Measurements from ENCODE around the gene CCDC137. TPM values are rescaled to one million over a fixed set of nuclear protein-coding genes. Genes with fewer than 3 reads are reported as not detected.

The CCDC137 gene
- polyA plus RNA-seq, 2 donors = 22.2 to 33.0 TPM

DNA sequence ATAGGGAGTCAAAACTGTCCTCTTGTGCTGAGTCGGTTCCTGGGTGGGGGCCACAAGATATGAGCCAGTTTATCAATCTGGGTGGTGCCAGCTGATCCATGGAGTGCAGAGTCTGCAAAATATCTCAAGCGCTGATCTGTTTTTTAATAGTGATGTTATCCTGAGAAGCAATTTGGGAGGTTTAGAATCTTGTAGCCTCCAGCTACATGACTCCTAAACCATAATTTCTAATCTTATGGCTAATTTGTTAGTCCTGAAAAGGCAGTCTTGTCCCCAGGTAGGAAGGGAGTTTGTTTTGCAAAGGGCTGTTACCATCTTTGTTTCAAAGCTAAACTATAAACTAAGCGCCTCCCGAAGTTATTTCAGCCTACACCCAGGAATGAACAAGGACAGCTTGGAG lies 27.9 kb upstream of the CCDC137 start:
- Histone ChIP-seq H3K27me3 (ENCODE audit: control insufficient read depth in 1 of 2, insufficient read depth in 2 of 2, low read length in 2 of 2) (no peaks in the 10 kb centered on the region), H3K27ac (ENCODE audit: low read depth in 2 of 2, low read length in 1 of 2) (no peak overlapping the region), H3K9me3 (ENCODE audit: control insufficient read depth in 2 of 2, insufficient read depth in 1 of 2, low read depth in 1 of 2, low read length in 1 of 2) (no peaks in the 10 kb centered on the region), H3K4me1 (ENCODE audit: control insufficient read depth in 2 of 2, insufficient read depth in 2 of 2, low read length in 1 of 2) (peaks cover 0 to 7% of the 10 kb centered on the region in 2 donors), H3K4me3 (ENCODE audit: low read depth in 1 of 2, low read length in 2 of 2) (no peak overlapping the region), H3K36me3 (ENCODE audit: control insufficient read depth in 2 of 2, insufficient read depth in 2 of 2, low read length in 1 of 2) (no peaks in the 10 kb centered on the region)
- WGBS, 2 donors = 76 to 81% methylated on average over 4 of the region's 4 CpGs

DNA sequence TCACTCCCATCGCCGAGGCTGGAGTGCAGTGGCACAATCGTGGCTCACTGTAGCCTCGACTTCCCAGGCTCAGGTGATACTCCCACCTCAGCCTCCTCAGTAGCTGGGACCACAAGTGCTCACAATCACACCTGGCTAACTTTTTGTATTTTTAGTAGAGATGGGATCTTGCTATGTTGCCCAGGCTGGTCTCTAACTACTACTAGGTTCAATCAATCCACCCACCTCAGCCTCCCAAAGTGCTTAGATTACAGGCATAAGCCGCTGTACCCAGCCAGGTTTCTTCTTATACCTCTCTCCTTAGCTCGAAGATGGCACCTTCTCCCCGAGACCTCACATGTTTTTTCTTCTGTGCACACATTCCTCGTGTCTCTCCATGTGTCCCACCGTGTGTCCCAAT lies 26.5 kb upstream of the CCDC137 start:
- Histone ChIP-seq H3K4me3 (ENCODE audit: low read depth in 1 of 2, low read length in 2 of 2) (no peak overlapping the region), H3K27ac (ENCODE audit: low read depth in 2 of 2, low read length in 1 of 2) (no peak overlapping the region), H3K36me3 (ENCODE audit: control insufficient read depth in 2 of 2, insufficient read depth in 2 of 2, low read length in 1 of 2) (no peaks in the 10 kb centered on the region), H3K4me1 (ENCODE audit: control insufficient read depth in 2 of 2, insufficient read depth in 2 of 2, low read length in 1 of 2) (peaks cover 0 to 5% of the 10 kb centered on the region in 2 donors), H3K27me3 (ENCODE audit: control insufficient read depth in 1 of 2, insufficient read depth in 2 of 2, low read length in 2 of 2) (no peaks in the 10 kb centered on the region), H3K9me3 (ENCODE audit: control insufficient read depth in 2 of 2, insufficient read depth in 1 of 2, low read depth in 1 of 2, low read length in 1 of 2) (no peaks in the 10 kb centered on the region)
- WGBS, 2 donors = 92 to 93% methylated on average over 9 of the region's 9 CpGs

DNA sequence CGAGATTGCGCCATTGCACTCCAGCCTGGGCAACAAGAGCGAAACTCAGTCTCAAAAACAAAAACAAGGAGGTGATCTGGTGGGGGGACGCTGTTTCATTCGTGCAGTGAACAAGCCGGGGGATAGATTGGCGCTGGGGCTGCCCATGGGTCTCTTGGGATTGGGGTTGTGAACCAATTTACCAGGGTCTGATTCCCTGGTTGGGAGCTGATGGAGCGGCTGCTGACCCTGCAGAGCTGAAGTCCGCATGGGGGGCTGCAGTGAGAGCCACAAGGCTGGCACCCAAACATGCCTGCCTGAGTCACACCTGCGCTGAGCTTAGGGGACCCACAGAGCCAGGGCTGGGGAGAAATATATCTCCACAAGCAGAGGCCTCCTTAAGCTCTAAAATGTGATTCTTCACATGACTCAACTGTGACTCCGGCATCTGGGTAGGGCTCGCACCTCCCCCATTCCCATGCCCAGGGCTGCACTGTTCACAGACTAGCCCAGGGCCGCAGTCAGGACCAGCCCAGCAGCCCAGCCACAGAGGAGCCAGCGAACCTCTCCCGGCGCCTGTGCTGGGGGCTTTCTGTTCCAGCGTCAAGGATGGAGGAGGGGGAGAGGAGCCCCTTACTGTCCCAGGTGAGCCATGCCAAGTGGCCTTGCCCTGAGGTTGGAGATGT lies 24.6 kb upstream of the CCDC137 start:
- peaks cover 0 to 4% of the 10 kb centered on the region in 2 donors for H3K4me1 ChIP-seq (ENCODE audit: control insufficient read depth in 2 of 2, insufficient read depth in 2 of 2, low read length in 1 of 2)
- 87% methylated on average over 16 to 17 of the region's 17 CpGs for WGBS, 2 donors
- H3K9me3 ChIP-seq (ENCODE audit: control insufficient read depth in 2 of 2, insufficient read depth in 1 of 2, low read depth in 1 of 2, low read length in 1 of 2) = no peaks in the 10 kb centered on the region
- H3K27ac ChIP-seq (ENCODE audit: low read depth in 2 of 2, low read length in 1 of 2) = no peak overlapping the region
- no peaks in the 10 kb centered on the region for H3K36me3 ChIP-seq (ENCODE audit: control insufficient read depth in 2 of 2, insufficient read depth in 2 of 2, low read length in 1 of 2)
- no peak overlapping the region for H3K4me3 ChIP-seq (ENCODE audit: low read depth in 1 of 2, low read length in 2 of 2)
- H3K27me3 ChIP-seq (ENCODE audit: control insufficient read depth in 1 of 2, insufficient read depth in 2 of 2, low read length in 2 of 2) = no peaks in the 10 kb centered on the region

DNA sequence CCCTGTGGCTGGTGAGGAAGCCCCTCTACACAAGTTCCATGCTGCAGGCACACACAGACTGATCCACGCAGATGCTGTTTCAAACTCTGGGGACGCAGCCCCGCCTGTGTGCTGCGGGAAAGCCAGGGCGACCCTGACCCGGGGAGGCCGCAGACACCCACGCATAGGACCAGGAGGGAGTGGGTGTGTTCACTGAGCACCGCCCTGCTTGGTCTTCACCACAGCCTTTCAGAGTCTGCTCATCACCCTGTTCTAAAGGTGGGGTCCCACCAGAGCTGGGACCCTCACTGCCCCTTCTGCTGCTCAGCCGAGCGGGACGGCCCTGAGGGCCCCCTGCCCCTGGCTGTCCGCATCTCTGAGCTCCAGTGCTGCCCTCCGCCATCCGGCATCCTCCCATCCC lies 22.0 kb upstream of the CCDC137 start:
- 88 to 93% methylated on average over 15 of the region's 15 CpGs for WGBS, 2 donors
- no peak overlapping the region for H3K4me3 ChIP-seq (ENCODE audit: low read depth in 1 of 2, low read length in 2 of 2)
- H3K27me3 ChIP-seq (ENCODE audit: control insufficient read depth in 1 of 2, insufficient read depth in 2 of 2, low read length in 2 of 2) = peaks cover 0 to 12% of the 10 kb centered on the region in 2 donors
- H3K4me1 ChIP-seq (ENCODE audit: control insufficient read depth in 2 of 2, insufficient read depth in 2 of 2, low read length in 1 of 2) = peaks cover 4 to 7% of the 10 kb centered on the region in 2 donors
- H3K9me3 ChIP-seq (ENCODE audit: control insufficient read depth in 2 of 2, insufficient read depth in 1 of 2, low read depth in 1 of 2, low read length in 1 of 2) = peaks cover 0 to 8% of the 10 kb centered on the region in 2 donors
- no peaks in the 10 kb centered on the region for H3K36me3 ChIP-seq (ENCODE audit: control insufficient read depth in 2 of 2, insufficient read depth in 2 of 2, low read length in 1 of 2)
- no peak overlapping the region for H3K27ac ChIP-seq (ENCODE audit: low read depth in 2 of 2, low read length in 1 of 2)

DNA sequence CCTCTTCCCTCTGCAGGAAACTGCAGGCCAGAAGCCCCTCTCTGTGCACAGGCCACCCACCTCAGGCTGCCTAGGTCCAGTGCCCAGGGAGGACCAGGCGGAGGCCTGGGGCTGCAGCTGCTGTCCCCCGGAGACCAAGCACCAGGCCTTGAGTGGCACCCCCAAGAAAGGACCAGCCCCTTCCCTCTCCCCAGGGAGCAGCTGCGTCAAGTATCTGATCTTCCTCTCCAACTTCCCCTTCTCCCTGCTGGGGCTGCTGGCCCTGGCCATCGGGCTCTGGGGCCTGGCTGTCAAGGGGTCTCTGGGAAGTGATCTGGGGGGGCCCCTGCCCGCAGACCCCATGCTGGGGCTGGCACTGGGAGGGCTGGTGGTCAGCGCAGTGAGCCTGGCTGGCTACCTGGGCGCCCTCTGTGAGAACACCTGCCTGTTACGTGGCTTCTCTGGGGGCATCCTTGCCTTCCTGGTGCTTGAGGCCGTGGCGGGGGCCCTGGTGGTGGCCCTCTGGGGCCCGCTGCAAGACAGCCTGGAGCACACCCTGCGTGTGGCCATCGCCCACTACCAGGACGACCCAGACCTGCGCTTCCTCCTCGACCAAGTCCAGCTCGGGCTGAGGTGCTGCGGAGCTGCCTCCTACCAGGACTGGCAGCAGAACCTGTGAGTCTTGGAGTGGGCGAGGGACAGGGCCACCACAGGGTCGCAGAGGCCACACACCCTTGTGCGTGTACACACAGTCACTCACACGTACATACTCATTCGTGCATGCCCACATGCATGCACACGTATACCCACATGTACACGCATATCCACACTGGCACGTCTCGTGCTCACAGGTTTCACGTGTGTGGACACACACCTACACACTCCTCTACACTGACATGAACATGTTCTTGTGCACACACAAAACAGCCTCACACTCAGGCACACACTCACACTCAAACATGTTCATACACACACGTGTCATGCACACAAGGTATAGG lies 21.3 kb upstream of the CCDC137 start:
- WGBS, 2 donors = 85 to 87% methylated on average over 29 of the region's 29 CpGs
- no peaks in the 10 kb centered on the region for H3K36me3 ChIP-seq (ENCODE audit: control insufficient read depth in 2 of 2, insufficient read depth in 2 of 2, low read length in 1 of 2)

DNA sequence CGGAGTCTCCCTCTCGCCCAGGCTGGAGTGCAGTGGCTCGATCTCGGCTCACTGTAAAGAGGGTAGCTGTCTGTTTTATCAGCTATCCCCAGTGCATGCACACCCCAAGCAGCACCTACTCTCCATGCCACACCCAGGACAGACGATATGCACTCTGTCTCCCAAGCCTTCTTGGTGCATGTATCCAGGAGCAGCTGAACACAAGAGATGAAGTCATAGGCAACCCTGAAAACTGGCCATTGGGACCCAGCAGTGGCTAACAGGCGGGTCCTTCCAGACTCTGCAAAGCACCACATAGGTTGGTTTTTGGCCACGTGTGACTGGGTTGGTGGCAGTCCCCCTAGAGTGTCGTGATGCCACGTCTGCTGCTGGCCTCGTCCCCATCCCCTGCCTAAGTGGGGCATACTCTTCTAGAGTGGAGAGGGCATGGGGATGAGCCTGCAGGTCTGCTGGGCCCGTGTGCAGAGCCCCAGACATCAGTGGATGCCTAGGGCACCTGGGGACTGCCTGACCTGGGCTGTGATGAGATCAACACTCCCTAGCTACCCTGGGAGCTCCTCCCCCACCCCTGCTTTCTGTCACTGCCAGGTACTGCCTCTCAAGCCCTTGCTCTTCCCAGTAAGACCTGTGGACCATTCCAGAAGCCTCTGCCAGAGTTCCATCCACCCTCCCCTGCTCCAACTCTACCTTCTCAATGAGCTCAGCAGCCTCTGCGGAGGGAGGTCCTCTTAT lies 19.5 kb upstream of the CCDC137 start:
- Histone ChIP-seq H3K27ac (ENCODE audit: low read depth in 2 of 2, low read length in 1 of 2) (no peak overlapping the region), H3K9me3 (ENCODE audit: control insufficient read depth in 2 of 2, insufficient read depth in 1 of 2, low read depth in 1 of 2, low read length in 1 of 2) (peaks cover 0 to 10% of the 10 kb centered on the region in 2 donors), H3K36me3 (ENCODE audit: control insufficient read depth in 2 of 2, insufficient read depth in 2 of 2, low read length in 1 of 2) (no peaks in the 10 kb centered on the region), H3K4me1 (ENCODE audit: control insufficient read depth in 2 of 2, insufficient read depth in 2 of 2, low read length in 1 of 2) (peaks cover 4 to 7% of the 10 kb centered on the region in 2 donors), H3K27me3 (ENCODE audit: control insufficient read depth in 1 of 2, insufficient read depth in 2 of 2, low read length in 2 of 2) (peaks cover 0 to 12% of the 10 kb centered on the region in 2 donors), H3K4me3 (ENCODE audit: low read depth in 1 of 2, low read length in 2 of 2) (no peak overlapping the region)
- 66 to 71% methylated on average over 12 of the region's 12 CpGs for WGBS, 2 donors

More for the DNA sequence above, 21.3 kb upstream of the CCDC137 start:
- Histone ChIP-seq H3K27ac (ENCODE audit: low read depth in 2 of 2, low read length in 1 of 2) (no peak overlapping the region), H3K27me3 (ENCODE audit: control insufficient read depth in 1 of 2, insufficient read depth in 2 of 2, low read length in 2 of 2) (peaks cover 0 to 12% of the 10 kb centered on the region in 2 donors), H3K4me3 (ENCODE audit: low read depth in 1 of 2, low read length in 2 of 2) (no peak overlapping the region), H3K4me1 (ENCODE audit: control insufficient read depth in 2 of 2, insufficient read depth in 2 of 2, low read length in 1 of 2) (peaks cover 4 to 7% of the 10 kb centered on the region in 2 donors), H3K9me3 (ENCODE audit: control insufficient read depth in 2 of 2, insufficient read depth in 1 of 2, low read depth in 1 of 2, low read length in 1 of 2) (peaks cover 0 to 10% of the 10 kb centered on the region in 2 donors)

DNA sequence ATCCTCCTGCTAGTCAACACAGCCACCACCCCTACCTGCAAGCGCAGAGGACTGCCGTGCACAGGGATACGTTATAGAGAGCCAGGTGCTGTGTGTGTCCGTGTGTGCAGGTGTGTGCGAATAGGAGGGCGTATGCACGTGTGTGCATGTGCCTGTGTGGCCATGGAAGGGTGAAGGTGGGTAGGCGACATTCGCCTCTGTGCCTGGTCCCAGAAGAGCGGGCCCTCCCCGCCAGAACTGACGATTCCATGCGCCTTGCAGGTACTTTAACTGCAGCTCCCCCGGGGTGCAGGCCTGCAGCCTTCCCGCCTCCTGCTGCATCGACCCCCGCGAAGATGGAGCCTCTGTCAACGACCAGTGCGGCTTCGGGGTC lies 18.9 kb upstream of the CCDC137 start:
- H3K4me3 ChIP-seq (ENCODE audit: low read depth in 1 of 2, low read length in 2 of 2) = no peak overlapping the region

DNA sequence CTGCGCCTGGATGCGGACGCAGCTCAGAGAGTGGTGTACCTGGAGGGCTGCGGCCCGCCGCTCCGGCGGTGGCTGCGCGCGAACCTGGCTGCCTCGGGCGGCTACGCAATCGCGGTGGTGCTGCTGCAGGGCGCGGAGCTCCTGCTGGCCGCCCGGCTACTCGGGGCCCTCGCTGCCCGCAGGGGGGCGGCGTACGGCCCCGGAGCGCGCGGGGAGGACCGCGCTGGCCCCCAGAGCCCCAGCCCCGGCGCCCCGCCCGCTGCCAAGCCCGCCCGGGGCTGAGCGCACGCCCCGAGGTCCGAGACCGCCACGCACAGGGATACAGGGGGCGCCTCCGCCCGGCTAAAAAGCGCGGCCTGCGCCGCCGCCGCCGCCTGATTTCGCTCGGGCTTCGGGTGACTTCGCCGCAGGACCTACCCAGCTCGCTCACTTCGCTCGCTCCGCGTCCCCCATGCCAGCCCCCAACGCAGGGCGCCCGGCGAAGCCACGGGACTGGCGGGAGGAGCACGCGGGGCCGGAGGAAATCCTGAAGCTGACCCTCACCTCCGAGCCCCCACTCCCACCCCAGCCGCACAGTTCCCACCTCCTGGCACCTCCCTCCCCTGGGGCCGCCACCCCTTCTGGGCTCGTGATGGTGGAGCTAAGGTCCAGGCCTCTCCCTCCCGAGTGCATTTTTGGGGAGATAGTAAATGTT lies 18.4 kb upstream of the CCDC137 start:
- H3K4me3 ChIP-seq (ENCODE audit: low read depth in 1 of 2, low read length in 2 of 2) = no peak overlapping the region
- H3K4me1 ChIP-seq (ENCODE audit: control insufficient read depth in 2 of 2, insufficient read depth in 2 of 2, low read length in 1 of 2) = peaks cover 3 to 4% of the 10 kb centered on the region in 2 donors
- no peaks in the 10 kb centered on the region for H3K36me3 ChIP-seq (ENCODE audit: control insufficient read depth in 2 of 2, insufficient read depth in 2 of 2, low read length in 1 of 2)
- peaks cover 0 to 12% of the 10 kb centered on the region in 2 donors for H3K27me3 ChIP-seq (ENCODE audit: control insufficient read depth in 1 of 2, insufficient read depth in 2 of 2, low read length in 2 of 2)
- peaks cover 0 to 10% of the 10 kb centered on the region in 2 donors for H3K9me3 ChIP-seq (ENCODE audit: control insufficient read depth in 2 of 2, insufficient read depth in 1 of 2, low read depth in 1 of 2, low read length in 1 of 2)
- no peak overlapping the region for H3K27ac ChIP-seq (ENCODE audit: low read depth in 2 of 2, low read length in 1 of 2)
- 11 to 12% methylated on average over 66 to 78 of the region's 78 CpGs for WGBS, 2 donors

More for the DNA sequence above, 18.9 kb upstream of the CCDC137 start:
- peaks cover 0 to 12% of the 10 kb centered on the region in 2 donors for H3K27me3 ChIP-seq (ENCODE audit: control insufficient read depth in 1 of 2, insufficient read depth in 2 of 2, low read length in 2 of 2)
- H3K36me3 ChIP-seq (ENCODE audit: control insufficient read depth in 2 of 2, insufficient read depth in 2 of 2, low read length in 1 of 2) = no peaks in the 10 kb centered on the region
- peaks cover 0 to 10% of the 10 kb centered on the region in 2 donors for H3K9me3 ChIP-seq (ENCODE audit: control insufficient read depth in 2 of 2, insufficient read depth in 1 of 2, low read depth in 1 of 2, low read length in 1 of 2)
- WGBS, 2 donors = 27 to 34% methylated on average over 21 of the region's 21 CpGs
- H3K27ac ChIP-seq (ENCODE audit: low read depth in 2 of 2, low read length in 1 of 2) = no peak overlapping the region
- peaks cover 3 to 4% of the 10 kb centered on the region in 2 donors for H3K4me1 ChIP-seq (ENCODE audit: control insufficient read depth in 2 of 2, insufficient read depth in 2 of 2, low read length in 1 of 2)

DNA sequence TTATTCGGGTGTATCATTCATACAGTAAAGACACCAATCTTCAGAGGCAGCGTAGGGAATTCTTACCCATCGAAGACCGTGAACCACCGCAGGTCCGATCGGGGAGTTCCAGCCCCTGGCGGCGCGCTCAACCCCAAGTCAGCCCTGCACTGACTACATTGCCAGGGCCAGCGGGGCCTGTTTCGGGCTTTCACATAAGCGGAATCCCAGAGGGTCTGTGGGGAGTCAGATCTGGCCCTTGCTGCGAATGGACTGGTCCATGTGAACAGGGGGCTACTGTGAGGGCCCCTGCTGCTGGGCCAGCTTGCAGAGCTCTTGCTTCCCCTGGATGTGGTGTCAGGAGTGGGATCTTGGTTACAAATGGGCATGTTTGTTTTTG lies 17.8 kb upstream of the CCDC137 start:
- WGBS, 2 donors = 64 to 72% methylated on average over 14 of the region's 14 CpGs
- Histone ChIP-seq H3K27ac (ENCODE audit: low read depth in 2 of 2, low read length in 1 of 2) (no peak overlapping the region), H3K36me3 (ENCODE audit: control insufficient read depth in 2 of 2, insufficient read depth in 2 of 2, low read length in 1 of 2) (no peaks in the 10 kb centered on the region), H3K9me3 (ENCODE audit: control insufficient read depth in 2 of 2, insufficient read depth in 1 of 2, low read depth in 1 of 2, low read length in 1 of 2) (peaks cover 0 to 10% of the 10 kb centered on the region in 2 donors), H3K4me3 (ENCODE audit: low read depth in 1 of 2, low read length in 2 of 2) (no peak overlapping the region), H3K4me1 (ENCODE audit: control insufficient read depth in 2 of 2, insufficient read depth in 2 of 2, low read length in 1 of 2) (peaks cover 3 to 4% of the 10 kb centered on the region in 2 donors), H3K27me3 (ENCODE audit: control insufficient read depth in 1 of 2, insufficient read depth in 2 of 2, low read length in 2 of 2) (peaks cover 0 to 12% of the 10 kb centered on the region in 2 donors)

Measured in esophagus (tissue), 2 donors.